ENCODE measurements around the gene ATG16L1.

ATG16L1 gene

GRCh38 chr2:233290051-233290845 lies 38.8 kb downstream of the ATG16L1 start:
- Histone ChIP-seq H3K27me3 (ENCODE audit: control insufficient read depth in 1 of 2, insufficient read depth in 2 of 2, low read length in 2 of 2) (no peaks in the 10 kb centered on the region), H3K27ac (ENCODE audit: low read length) (no peak overlapping the region), H3K36me3 (ENCODE audit: control insufficient read depth in 2 of 2, insufficient read depth in 2 of 2, low read length in 2 of 2) (peaks cover 70 to 71% of the 10 kb centered on the region in 2 donors), H3K4me3 (ENCODE audit: low read length in 2 of 2) (no peak overlapping the region), H3K9ac (ENCODE audit: low read length in 2 of 2) (no peak overlapping the region), H3K9me3 (ENCODE audit: control insufficient read depth in 2 of 2, low read length in 2 of 2) (no peaks in the 10 kb centered on the region), H3K4me1 (ENCODE audit: control insufficient read depth, insufficient read depth, low read length) (peaks cover 5% of the 10 kb centered on the region)

GRCh38 chr2:233295891-233296290 lies 44.4 kb downstream of the ATG16L1 start:
- no peaks in the 10 kb centered on the region for H3K9me3 ChIP-seq (ENCODE audit: control insufficient read depth in 2 of 2, low read length in 2 of 2)
- H3K4me3 ChIP-seq (ENCODE audit: low read length in 2 of 2), result no peak overlapping the region
- peaks cover 46 to 48% of the 10 kb centered on the region in 2 donors for H3K36me3 ChIP-seq (ENCODE audit: control insufficient read depth in 2 of 2, insufficient read depth in 2 of 2, low read length in 2 of 2)
- H3K27ac ChIP-seq (ENCODE audit: low read length), result no peak overlapping the region
- H3K9ac ChIP-seq (ENCODE audit: low read length in 2 of 2), result no peak overlapping the region
- H3K4me1 ChIP-seq (ENCODE audit: control insufficient read depth, insufficient read depth, low read length), result no peaks in the 10 kb centered on the region
- no peaks in the 10 kb centered on the region for H3K27me3 ChIP-seq (ENCODE audit: control insufficient read depth in 1 of 2, insufficient read depth in 2 of 2, low read length in 2 of 2)

- Histone ChIP-seq H3K27ac (ENCODE audit: low read length) (no peak overlapping the region), H3K4me1 (ENCODE audit: control insufficient read depth, insufficient read depth, low read length) (no peaks in the 10 kb centered on the region), H3K4me3 (ENCODE audit: low read length in 2 of 2) (no peak overlapping the region), H3K9ac (ENCODE audit: low read length in 2 of 2) (no peak overlapping the region), H3K27me3 (ENCODE audit: control insufficient read depth in 1 of 2, insufficient read depth in 2 of 2, low read length in 2 of 2) (no peaks in the 10 kb centered on the region), H3K9me3 (ENCODE audit: control insufficient read depth in 2 of 2, low read length in 2 of 2) (no peaks in the 10 kb centered on the region), H3K36me3 (ENCODE audit: control insufficient read depth in 2 of 2, insufficient read depth in 2 of 2, low read length in 2 of 2) (peaks cover 35 to 36% of the 10 kb centered on the region in 2 donors)
Observed at GRCh38 chr2:233297076-233297475, 45.6 kb downstream of the ATG16L1 start.

- Histone ChIP-seq H3K27me3 (ENCODE audit: control insufficient read depth in 1 of 2, insufficient read depth in 2 of 2, low read length in 2 of 2) (no peaks in the 10 kb centered on the region), H3K9ac (ENCODE audit: low read length in 2 of 2) (no peak overlapping the region), H3K4me3 (ENCODE audit: low read length in 2 of 2) (no peak overlapping the region), H3K9me3 (ENCODE audit: control insufficient read depth in 2 of 2, low read length in 2 of 2) (no peaks in the 10 kb centered on the region), H3K4me1 (ENCODE audit: control insufficient read depth, insufficient read depth, low read length) (no peaks in the 10 kb centered on the region), H3K36me3 (ENCODE audit: control insufficient read depth in 2 of 2, insufficient read depth in 2 of 2, low read length in 2 of 2) (peaks cover 4 to 8% of the 10 kb centered on the region in 2 donors), H3K27ac (ENCODE audit: low read length) (no peak overlapping the region)
Observed at GRCh38 chr2:233300401-233300800, 48.9 kb downstream of the ATG16L1 start.

GRCh38 chr2:233301248-233301647 lies 49.8 kb downstream of the ATG16L1 start:
- no peaks in the 10 kb centered on the region for H3K27me3 ChIP-seq (ENCODE audit: control insufficient read depth in 1 of 2, insufficient read depth in 2 of 2, low read length in 2 of 2)
- H3K27ac ChIP-seq (ENCODE audit: low read length), result no peak overlapping the region
- H3K9me3 ChIP-seq (ENCODE audit: control insufficient read depth in 2 of 2, low read length in 2 of 2), result no peaks in the 10 kb centered on the region
- H3K36me3 ChIP-seq (ENCODE audit: control insufficient read depth in 2 of 2, insufficient read depth in 2 of 2, low read length in 2 of 2), result peaks cover 0 to 1% of the 10 kb centered on the region in 2 donors
- H3K4me3 ChIP-seq (ENCODE audit: low read length in 2 of 2), result no peak overlapping the region
- H3K4me1 ChIP-seq (ENCODE audit: control insufficient read depth, insufficient read depth, low read length), result no peaks in the 10 kb centered on the region
- no peak overlapping the region for H3K9ac ChIP-seq (ENCODE audit: low read length in 2 of 2)

GRCh38 chr2:233301811-233302210 lies 50.3 kb downstream of the ATG16L1 start:
- no peak overlapping the region for H3K4me3 ChIP-seq (ENCODE audit: low read length in 2 of 2)
- no peaks in the 10 kb centered on the region for H3K9me3 ChIP-seq (ENCODE audit: control insufficient read depth in 2 of 2, low read length in 2 of 2)
- H3K4me1 ChIP-seq (ENCODE audit: control insufficient read depth, insufficient read depth, low read length), result no peaks in the 10 kb centered on the region
- no peak overlapping the region for H3K27ac ChIP-seq (ENCODE audit: low read length)
- H3K36me3 ChIP-seq (ENCODE audit: control insufficient read depth in 2 of 2, insufficient read depth in 2 of 2, low read length in 2 of 2), result no peaks in the 10 kb centered on the region
- no peak overlapping the region for H3K9ac ChIP-seq (ENCODE audit: low read length in 2 of 2)
- no peaks in the 10 kb centered on the region for H3K27me3 ChIP-seq (ENCODE audit: control insufficient read depth in 1 of 2, insufficient read depth in 2 of 2, low read length in 2 of 2)

- H3K4me3 ChIP-seq (ENCODE audit: low read length in 2 of 2), result no peak overlapping the region
- H3K4me1 ChIP-seq (ENCODE audit: control insufficient read depth, insufficient read depth, low read length), result no peaks in the 10 kb centered on the region
- H3K36me3 ChIP-seq (ENCODE audit: control insufficient read depth in 2 of 2, insufficient read depth in 2 of 2, low read length in 2 of 2), result no peaks in the 10 kb centered on the region
- H3K27ac ChIP-seq (ENCODE audit: low read length), result no peak overlapping the region
- no peaks in the 10 kb centered on the region for H3K27me3 ChIP-seq (ENCODE audit: control insufficient read depth in 1 of 2, insufficient read depth in 2 of 2, low read length in 2 of 2)
- H3K9me3 ChIP-seq (ENCODE audit: control insufficient read depth in 2 of 2, low read length in 2 of 2), result no peaks in the 10 kb centered on the region
- H3K9ac ChIP-seq (ENCODE audit: low read length in 2 of 2), result no peak overlapping the region
Observed at GRCh38 chr2:233303252-233303651, 51.8 kb downstream of the ATG16L1 start.

GRCh38 chr2:233307565-233307964 lies 56.1 kb downstream of the ATG16L1 start, which contains the start of gene SAG:
Gene SAG, plus strand, starts transcription at chr2:233307816. Its CDS starts 1,374 bp downstream, at chr2:233309190.
- Histone ChIP-seq H3K27me3 (ENCODE audit: control insufficient read depth in 1 of 2, insufficient read depth in 2 of 2, low read length in 2 of 2) (peaks cover 0 to 2% of the 10 kb centered on the region in 2 donors), H3K9me3 (ENCODE audit: control insufficient read depth in 2 of 2, low read length in 2 of 2) (no peaks in the 10 kb centered on the region), H3K36me3 (ENCODE audit: control insufficient read depth in 2 of 2, insufficient read depth in 2 of 2, low read length in 2 of 2) (no peaks in the 10 kb centered on the region)

GRCh38 chr2:233311241-233311926 lies 59.9 kb downstream of the ATG16L1 start:
- no peak overlapping the region for H3K4me3 ChIP-seq (ENCODE audit: low read length in 2 of 2)
- no peak overlapping the region for H3K27ac ChIP-seq (ENCODE audit: low read length)
- H3K9me3 ChIP-seq (ENCODE audit: control insufficient read depth in 2 of 2, low read length in 2 of 2), result no peaks in the 10 kb centered on the region
- peaks cover 0 to 2% of the 10 kb centered on the region in 2 donors for H3K27me3 ChIP-seq (ENCODE audit: control insufficient read depth in 1 of 2, insufficient read depth in 2 of 2, low read length in 2 of 2)
- no peak overlapping the region for H3K9ac ChIP-seq (ENCODE audit: low read length in 2 of 2)
- no peaks in the 10 kb centered on the region for H3K36me3 ChIP-seq (ENCODE audit: control insufficient read depth in 2 of 2, insufficient read depth in 2 of 2, low read length in 2 of 2)
- H3K4me1 ChIP-seq (ENCODE audit: control insufficient read depth, insufficient read depth, low read length), result no peaks in the 10 kb centered on the region

More at GRCh38 chr2:233307565-233307964, 56.1 kb downstream of the ATG16L1 start, which contains the start of gene SAG:
- Histone ChIP-seq H3K4me3 (ENCODE audit: low read length in 2 of 2) (no peak within 1 kb of the TSS), H3K4me1 (ENCODE audit: control insufficient read depth, insufficient read depth, low read length) (no peaks in the 10 kb centered on the region), H3K27ac (ENCODE audit: low read length) (no peak within 1 kb of the TSS), H3K9ac (ENCODE audit: low read length in 2 of 2) (no peak within 1 kb of the TSS)

GRCh38 chr2:233312874-233313273 lies 61.4 kb downstream of the ATG16L1 start:
- Histone ChIP-seq H3K4me3 (ENCODE audit: low read length in 2 of 2) (no peak overlapping the region), H3K9me3 (ENCODE audit: control insufficient read depth in 2 of 2, low read length in 2 of 2) (no peaks in the 10 kb centered on the region), H3K27ac (ENCODE audit: low read length) (no peak overlapping the region), H3K27me3 (ENCODE audit: control insufficient read depth in 1 of 2, insufficient read depth in 2 of 2, low read length in 2 of 2) (peaks cover 0 to 2% of the 10 kb centered on the region in 2 donors), H3K36me3 (ENCODE audit: control insufficient read depth in 2 of 2, insufficient read depth in 2 of 2, low read length in 2 of 2) (no peaks in the 10 kb centered on the region), H3K9ac (ENCODE audit: low read length in 2 of 2) (no peak overlapping the region), H3K4me1 (ENCODE audit: control insufficient read depth, insufficient read depth, low read length) (no peaks in the 10 kb centered on the region)

Data from stomach smooth muscle (tissue), 2 donors.